SH-SY5Y (cell line): ENCODE data around the gene ZBTB17.

Source experiments
- GATA2 ChIP-seq: IDR thresholded peaks from 2 replicates; pipeline ENCODE4 v1.6.1; 2011; ENCODE audit warnings: mild to moderate bottlenecking, low read depth, low read length
- GATA3 ChIP-seq: IDR thresholded peaks from 2 replicates; pipeline ENCODE4 v1.6.1; 2011; ENCODE audit warnings: low read depth, mild to moderate bottlenecking, low read length, moderate library complexity

DNA sequence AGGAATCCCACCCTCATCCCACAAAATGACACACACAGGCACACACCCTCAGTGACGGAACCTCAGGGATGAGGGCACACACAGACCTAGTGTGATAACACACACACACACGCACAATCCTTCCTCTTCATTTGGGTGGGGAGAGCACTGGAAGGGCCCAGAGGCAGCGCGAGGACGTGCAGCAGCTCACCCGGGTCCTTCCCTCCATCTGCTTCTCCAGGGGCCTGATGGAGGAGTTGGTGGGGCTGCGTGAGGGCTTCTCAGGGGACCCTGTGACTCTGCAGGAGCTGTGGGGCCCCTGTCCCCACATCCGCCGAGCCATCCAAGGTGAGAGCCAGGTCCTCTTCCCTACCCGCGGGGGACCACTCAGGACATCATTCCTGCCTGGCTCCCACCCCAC is 46.5 kb upstream of the ZBTB17 start:
- TF ChIP-seq GATA3 (no peak), GATA2 (no peak)
